IMR-90 (cell line): ENCODE measurements around the gene MAN2A1. TPM values are rescaled to one million over a fixed set of nuclear protein-coding genes. Genes with fewer than 3 reads are reported as not detected.

Source experiments
- ATAC-seq: fragments of 200-7000 bp; cut with Tn5 transposase; 2 replicates; pipeline ENCODE4 v1.9.1; 2020; ENCODE audit warnings: low read depth, mild to moderate bottlenecking, moderate library complexity
- BruUV-seq: library from RNA; stranded (reverse); fragments of 400-500 nt; replicated peaks from 2 replicates; lab custom pipeline; 2021; lab: Mats Ljungman, UMichigan
- CTCF ChIA-PET: fragments of 300-600 bp; formaldehyde crosslinking; extraction: SDS; loops from one replicate; lab custom pipeline; 2021; ENCODE audit warnings: antibody characterized with exemption; lab: Yijun Ruan, JAX
- POLR2A ChIA-PET: fragments of 300-600 bp; sonication (Branson Sonifier 250); formaldehyde crosslinking; loops from one replicate; lab custom pipeline; 2022; ENCODE audit warnings: antibody characterized with exemption; ENCODE audit not compliant: unreplicated experiment; lab: Charles Lee
- DNase-seq: peaks from one replicate; pipeline ENCODE4 v3.0.0; 2013
- H2AFZ ChIP-seq: replicated peaks from 2 replicates; pipeline ENCODE3; 2013; ENCODE audit warnings: low read length, mild to moderate bottlenecking; ENCODE audit not compliant: poor library complexity
- H2AK5ac ChIP-seq: 2 replicates; pipeline ENCODE4 v1.6.1; 2013; ENCODE audit warnings: low read depth, low read length, inconsistent platforms
- H2AK9ac ChIP-seq: replicated peaks from 2 replicates; pipeline ENCODE3; 2013; ENCODE audit warnings: mild to moderate bottlenecking, low read depth, low read length, moderate library complexity; ENCODE audit not compliant: poor library complexity
- H2BK120ac ChIP-seq: 2 replicates; pipeline ENCODE4 v1.6.1; 2013; ENCODE audit warnings: low read depth, low read length, inconsistent platforms
- H2BK15ac ChIP-seq: 3 replicates; pipeline ENCODE4 v1.6.1; 2013; ENCODE audit warnings: low read depth, low read length, inconsistent platforms
- H2BK20ac ChIP-seq: 2 replicates; pipeline ENCODE4 v1.6.1; 2013; ENCODE audit warnings: low read depth, mild to moderate bottlenecking, inconsistent platforms, low read length, moderate library complexity
- H2BK5ac ChIP-seq: 2 replicates; pipeline ENCODE4 v1.6.1; 2013; ENCODE audit warnings: mild to moderate bottlenecking, low read depth, low read length, inconsistent platforms; ENCODE audit not compliant: poor library complexity, severe bottlenecking
- H3K14ac ChIP-seq: replicated peaks from 2 replicates; pipeline ENCODE4 v1.6.1; 2013; ENCODE audit warnings: low read depth, low read length, inconsistent platforms
- H3K18ac ChIP-seq: 2 replicates; pipeline ENCODE4 v1.6.1; 2013; ENCODE audit warnings: low read depth, low read length, control low read depth
- H3K23ac ChIP-seq: 2 replicates; pipeline ENCODE4 v1.6.1; 2013; ENCODE audit warnings: low read depth, low read length, inconsistent platforms
- H3K27ac ChIP-seq: 2 replicates; pipeline ENCODE4 v1.5.1; 2013; ENCODE audit warnings: mild to moderate bottlenecking, control low read depth, low read length; ENCODE audit not compliant: insufficient read depth
- H3K27me3 ChIP-seq: 2 replicates; pipeline ENCODE4 v1.6.1; 2013; ENCODE audit warnings: low read length; ENCODE audit not compliant: control insufficient read depth, insufficient read depth
- H3K36me3 ChIP-seq: 2 replicates; pipeline ENCODE4 v1.6.1; 2013; ENCODE audit warnings: low read length, mixed read lengths; ENCODE audit not compliant: control insufficient read depth, insufficient read depth
- H3K4ac ChIP-seq: 2 replicates; pipeline ENCODE4 v1.6.1; 2013; ENCODE audit warnings: low read depth, low read length, inconsistent platforms
- H3K4me1 ChIP-seq: 2 replicates; pipeline ENCODE4 v1.6.1; 2013; ENCODE audit warnings: low read length, mixed read lengths; ENCODE audit not compliant: control insufficient read depth, insufficient read depth
- H3K4me2 ChIP-seq: 2 replicates; pipeline ENCODE4 v1.6.1; 2013; ENCODE audit warnings: low read depth, mild to moderate bottlenecking, control low read depth, low read length, moderate library complexity
- H3K4me3 ChIP-seq: 2 replicates; pipeline ENCODE4 v1.5.1; 2013; ENCODE audit warnings: low read depth, mild to moderate bottlenecking, control low read depth, low read length, moderate library complexity; ENCODE audit not compliant: insufficient read depth
- H3K56ac ChIP-seq: 2 replicates; pipeline ENCODE4 v1.6.1; 2013; ENCODE audit warnings: low read length, inconsistent platforms; ENCODE audit not compliant: insufficient read depth; ENCODE audit errors: extremely low read depth
- H3K79me1 ChIP-seq, 2 experiments: 2 replicates each; pipeline ENCODE4 v1.6.1; 2013; ENCODE audit warnings: low read length in 2 of 2, inconsistent platforms in 1 of 2, low read depth in 1 of 2
- H3K9ac ChIP-seq: 2 replicates; pipeline ENCODE4 v1.6.1; 2013; ENCODE audit warnings: low read depth, low read length, control low read depth
- H3K9me1 ChIP-seq: 2 replicates; pipeline ENCODE4 v1.6.1; 2013; ENCODE audit warnings: low read length, inconsistent platforms; ENCODE audit not compliant: insufficient read depth
- H3K9me3 ChIP-seq: 2 replicates; pipeline ENCODE4 v1.6.1; 2013; ENCODE audit warnings: low read length; ENCODE audit not compliant: control insufficient read depth, insufficient read depth
- H4K20me1 ChIP-seq: 2 replicates; pipeline ENCODE4 v1.6.1; 2013; ENCODE audit warnings: low read length, inconsistent platforms; ENCODE audit not compliant: insufficient read depth
- H4K5ac ChIP-seq: 2 replicates; pipeline ENCODE4 v1.6.1; 2013; ENCODE audit warnings: mild to moderate bottlenecking, low read depth, low read length, control low read depth
- H4K8ac ChIP-seq, 2 experiments: 2 replicates each; pipeline ENCODE4 v1.6.1; 2013; ENCODE audit warnings: low read depth in 2 of 2, low read length in 2 of 2, control low read depth in 1 of 2, inconsistent platforms in 1 of 2
- H4K91ac ChIP-seq: 2 replicates; pipeline ENCODE4 v1.6.1; 2013; ENCODE audit warnings: low read depth, low read length, inconsistent platforms; ENCODE audit not compliant: insufficient read depth
- BHLHE40 ChIP-seq: fragments of 150-350 bp; IDR thresholded peaks from 2 replicates; pipeline ENCODE4 v1.6.1; 2016; ENCODE audit warnings: mild to moderate bottlenecking, low read depth, low read length
- CTCF ChIP-seq: conservative IDR thresholded peaks from 2 replicates; pipeline ENCODE4 v1.5.1; 2012; ENCODE audit warnings: mild to moderate bottlenecking, low read depth, low read length, improper control_type of control experiment
- FOS ChIP-seq: fragments of 150-350 bp; IDR thresholded peaks from 2 replicates; pipeline ENCODE4 v1.6.1; 2016; ENCODE audit warnings: low read depth, low read length
- MAFK ChIP-seq: IDR thresholded peaks from 2 replicates; pipeline ENCODE4 v1.6.1; 2012; ENCODE audit warnings: low read depth, low read length, improper control_type of control experiment
- MAZ ChIP-seq: IDR thresholded peaks from 2 replicates; pipeline ENCODE4 v1.6.1; 2012; ENCODE audit warnings: low read depth, mild to moderate bottlenecking, low read length, improper control_type of control experiment, moderate library complexity, borderline replicate concordance
- RCOR1 ChIP-seq: IDR thresholded peaks from 2 replicates; pipeline ENCODE4 v1.6.1; 2012; ENCODE audit warnings: mild to moderate bottlenecking, low read length, improper control_type of control experiment; ENCODE audit not compliant: insufficient replicate concordance
- WGBS, 2 experiments: methylation state at CpG; one replicate each; pipeline versions ENCODE4 v1.1.5 to v1.1.7; 2013; ENCODE audit warnings: missing lambda C conversion rate in 2 of 2; ENCODE audit not compliant: insufficient read length in 1 of 2; ENCODE audit errors: extremely low coverage in 2 of 2; 5-methylcytosine and 5-hydroxymethylcytosine counted together
- dilution Hi-C: fragments of 300-500 bp; cut with HindIII; formaldehyde crosslinking; loops from one replicate; pipeline ENCODE4 v1.14.3; 2018; ENCODE audit warnings: low sequenced_read_pairs; ENCODE audit not compliant: unreplicated experiment
- in situ Hi-C: fragments of 300-500 bp; cut with MboI; formaldehyde crosslinking; loops from 3 replicates; pipeline ENCODE4 v1.14.3; 2019; ENCODE audit warnings: low sequenced_read_pairs, inconsistent platforms, mixed read lengths
- intact Hi-C: fragments of 100-400 bp; cut with micrococcal nuclease; formaldehyde crosslinking; loops from 2 replicates; pipeline ENCODE4 v1.10.0; 2022
- polyA plus RNA-seq, 3 experiments: library from polyadenylated mRNA; depleted of rRNA; stranded (reverse); fragments of >200 nt; gene quantifications; 2 replicates each; pipeline ENCODE4 v1.2.3, GENCODE V29; 2012; ENCODE audit warnings: low replicate concordance in 1 of 3
- total RNA-seq: library from RNA; depleted of rRNA; stranded (reverse); fragments of >200 nt; gene quantifications from 2 replicates; pipeline ENCODE4 v1.2.3, GENCODE V29; 2012
- TF ChIP-seq, protein P1 (sequence below): fragments of 150-350 bp; IDR thresholded peaks from 2 replicates; pipeline ENCODE4 v1.6.1; 2017; ENCODE audit warnings: mild to moderate bottlenecking, antibody characterized with exemption, low read length, low read depth

Gene MAN2A1
- total and polyA plus RNA-seq, 2 of the 4 experiments (the other 2 are of a cell fraction): 16.4 to 29.6 TPM

DNA sequence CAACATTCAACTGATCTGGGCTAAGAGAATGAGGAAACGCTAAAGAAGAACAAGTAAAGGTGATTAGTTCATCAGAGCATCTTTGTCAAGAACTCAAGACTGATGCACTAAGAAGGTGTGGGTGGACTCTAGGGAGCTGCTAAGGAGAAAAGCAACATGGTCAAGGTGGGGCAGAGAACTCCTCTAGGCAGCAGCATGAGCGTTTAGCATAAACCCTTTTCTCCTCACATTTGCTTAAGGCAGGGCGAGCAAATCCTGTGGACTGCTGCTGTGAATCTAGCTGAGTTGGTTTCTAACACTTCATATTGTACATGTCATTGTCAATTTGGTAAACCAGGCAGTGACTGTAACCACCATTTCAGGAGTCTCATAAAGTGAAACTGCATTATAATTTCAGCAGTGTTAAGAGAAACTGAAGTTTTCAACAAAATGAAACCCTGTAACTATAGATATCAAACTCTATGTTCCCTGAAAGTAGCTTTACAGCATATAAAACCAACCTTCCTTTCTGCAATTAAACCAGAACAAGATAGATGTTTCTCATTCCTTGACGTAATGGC is 45.9 kb upstream of the MAN2A1 start:
- TF ChIP-seq MAFK: no peak
- TF ChIP-seq CTCF: no peak
- no peak for TF ChIP-seq FOS
- TF ChIP-seq MAZ: no peak
- no peak for TF ChIP-seq RCOR1
- TF ChIP-seq BHLHE40: no peak
- TF ChIP-seq, protein P1, sequence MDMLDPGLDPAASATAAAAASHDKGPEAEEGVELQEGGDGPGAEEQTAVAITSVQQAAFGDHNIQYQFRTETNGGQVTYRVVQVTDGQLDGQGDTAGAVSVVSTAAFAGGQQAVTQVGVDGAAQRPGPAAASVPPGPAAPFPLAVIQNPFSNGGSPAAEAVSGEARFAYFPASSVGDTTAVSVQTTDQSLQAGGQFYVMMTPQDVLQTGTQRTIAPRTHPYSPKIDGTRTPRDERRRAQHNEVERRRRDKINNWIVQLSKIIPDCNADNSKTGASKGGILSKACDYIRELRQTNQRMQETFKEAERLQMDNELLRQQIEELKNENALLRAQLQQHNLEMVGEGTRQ: no peak
- dilution Hi-C loops: no loop called here
- in situ Hi-C loops: no loop called here

More for the DNA sequence above, 45.9 kb upstream of the MAN2A1 start:
- Histone ChIP-seq H3K9me1 (no peaks in the 10 kb centered on the region; the same call in 1 of the 2 replicates), H2AK9ac (no peak overlapping the region), H3K4me2 (no peak overlapping the region), H2BK5ac (no peak overlapping the region), H3K79me1 (no peaks in the 10 kb centered on the region), H3K27ac (no peak overlapping the region), H3K4me3 (no peak overlapping the region), H2BK15ac (no peak overlapping the region), H3K56ac (no peak overlapping the region), H3K4me1 (no peaks in the 10 kb centered on the region), H4K8ac (no peak overlapping the region), H3K36me3 (no peaks in the 10 kb centered on the region), H4K91ac (no peak overlapping the region), H4K20me1 (no peaks in the 10 kb centered on the region), H4K5ac (no peak overlapping the region), H3K14ac (no peak overlapping the region), H3K9ac (no peak overlapping the region), H3K23ac (no peak overlapping the region; the same call in 1 of the 2 replicates), H3K9me3 (no peaks in the 10 kb centered on the region), H2AK5ac (no peak overlapping the region), H3K18ac (no peak overlapping the region), H3K4ac (no peak overlapping the region), H3K27me3 (no peaks in the 10 kb centered on the region), H2BK20ac (no peak overlapping the region), H2AFZ (no peak overlapping the region), H2BK120ac (no peak overlapping the region)
- BruUV-seq: no TSS peak
- DNase-seq (no peak), ATAC-seq (no peak)
- intact Hi-C loops: no loop called here
- CTCF ChIA-PET: interaction anchor here (1.0 to 1.3 kb wide), 2 partner anchors 16 to 25 kb away, joined by 3 to 4 read pairs; no protein-coding TSS in a partner anchor
- POLR2A ChIA-PET: no interaction called here
- no CpG with 5 or more reads among the region's 4 CpGs for WGBS, 2 experiments
